Measurements from ENCODE around the gene PTGFRN. TPM values are rescaled to one million over a fixed set of nuclear protein-coding genes. Genes with fewer than 3 reads are reported as not detected.

The PTGFRN gene
- total RNA-seq, 2 experiments from 2014 or later, result 7.0 to 8.4 TPM

GRCh38 chr1:116913941-116914340 is 4.2 kb downstream of the PTGFRN start:
- DNase-seq (no peak), ATAC-seq (no peak)
- intact Hi-C loops (cut with micrococcal nuclease), result loop anchor here (5.0 kb wide), 1 partner anchor 48 kb away; no protein-coding TSS in a partner anchor
- Mint-ChIP-seq H3K4me1 (ENCODE audit: low read depth) (peaks cover 8% of the 10 kb centered on the region), H3K9me3 (no peaks in the 10 kb centered on the region), H3K36me3 (ENCODE audit: low read depth) (no peaks in the 10 kb centered on the region), H3K27me3 (peaks cover 3% of the 10 kb centered on the region), H3K4me3 (no peak overlapping the region), H3K27ac (no peak overlapping the region)
- ChIA-PET CTCF (no interaction called here), POLR2A (no interaction called here)
- no peak for TF ChIP-seq CTCF (IDR thresholded peaks at IDR 0.05)

- no peak for TF ChIP-seq CTCF (IDR thresholded peaks at IDR 0.05)
- ChIA-PET CTCF (interaction anchor here (0.6 to 2.2 kb wide), 3 partner anchors 21 to 177 kb away, joined by 3 to 7 read pairs (median 7); no protein-coding TSS in a partner anchor), POLR2A (interaction anchor here (0.9 kb wide), 1 partner anchor 100 kb away, joined by 3 read pairs; no protein-coding TSS in a partner anchor)
- Mint-ChIP-seq H3K27me3 (peaks cover 1% of the 10 kb centered on the region), H3K4me3 (no peak overlapping the region), H3K9me3 (no peaks in the 10 kb centered on the region), H3K36me3 (ENCODE audit: low read depth) (no peaks in the 10 kb centered on the region), H3K4me1 (ENCODE audit: low read depth) (peaks cover 8% of the 10 kb centered on the region), H3K27ac (no peak overlapping the region)
- ATAC-seq (no peak), DNase-seq (no peak)
- intact Hi-C loops (cut with micrococcal nuclease), result loop anchor here (5.0 kb wide), 1 partner anchor 48 kb away; no protein-coding TSS in a partner anchor
Measured at GRCh38 chr1:116914667-116915066, 5.0 kb downstream of the PTGFRN start.

GRCh38 chr1:116915086-116915661 is 5.5 kb downstream of the PTGFRN start:
- H3K27me3 Mint-ChIP-seq, result peaks cover 1% of the 10 kb centered on the region
- intact Hi-C loops (cut with micrococcal nuclease), result no loop called here
- H3K27ac Mint-ChIP-seq, result no peak overlapping the region
- ATAC-seq (no peak), DNase-seq (no peak)
- peaks cover 12% of the 10 kb centered on the region for H3K4me1 Mint-ChIP-seq (ENCODE audit: low read depth)
- no peak for TF ChIP-seq CTCF (IDR thresholded peaks at IDR 0.05)
- H3K36me3 Mint-ChIP-seq (ENCODE audit: low read depth), result no peaks in the 10 kb centered on the region
- H3K4me3 Mint-ChIP-seq, result no peak overlapping the region
- H3K9me3 Mint-ChIP-seq, result no peaks in the 10 kb centered on the region
- ChIA-PET CTCF (interaction anchor here (0.6 to 2.2 kb wide), 4 partner anchors 16 to 178 kb away, joined by 3 to 7 read pairs (median 6); no protein-coding TSS in a partner anchor), POLR2A (interaction anchor here (0.9 to 1.2 kb wide), 2 partner anchors 28 to 100 kb away, joined by 3 to 4 read pairs; no protein-coding TSS in a partner anchor)

GRCh38 chr1:116916002-116916401 is 6.3 kb downstream of the PTGFRN start:
- peaks cover 14% of the 10 kb centered on the region for H3K4me1 Mint-ChIP-seq (ENCODE audit: low read depth)
- no peaks in the 10 kb centered on the region for H3K36me3 Mint-ChIP-seq (ENCODE audit: low read depth)
- ChIA-PET CTCF (interaction anchor here (1.1 to 2.2 kb wide), 3 partner anchors 14 to 179 kb away, joined by 4 to 7 read pairs (median 6); no protein-coding TSS in a partner anchor), POLR2A (interaction anchor here (0.6 to 1.2 kb wide), 4 partner anchors 9 to 144 kb away, joined by 3 to 4 read pairs (median 3); partner anchors contain the start of gene TTF2)
- H3K4me3 Mint-ChIP-seq, result no peak overlapping the region
- no peak for TF ChIP-seq CTCF (IDR thresholded peaks at IDR 0.05)
- DNase-seq (no peak), ATAC-seq (no peak)
- intact Hi-C loops (cut with micrococcal nuclease), result no loop called here
- H3K9me3 Mint-ChIP-seq, result no peaks in the 10 kb centered on the region
- peaks cover 2% of the 10 kb centered on the region for H3K27me3 Mint-ChIP-seq
- H3K27ac Mint-ChIP-seq, result no peak overlapping the region

All from activated CD8-positive, alpha-beta T cell treated with anti-CD3 and anti-CD28 coated beads for 36 hours (primary cell).